ENCODE data around the gene CDC14B. TPM values are rescaled to one million over a fixed set of nuclear protein-coding genes. Genes with fewer than 3 reads are reported as not detected.

CDC14B gene
- total and polyA plus RNA-seq, 2 of the 4 experiments (the other 2 are of a cell fraction), result 9.7 to 26.3 TPM

GRCh38 chr9:96609732-96610131 is 9.9 kb downstream of the CDC14B start:
- intact Hi-C loops (cut with micrococcal nuclease) (loop anchor here (5.0 kb wide), 2 partner anchors 42 to 157 kb away; partner anchors contain the start of gene HABP4), dilution Hi-C loops (cut with HindIII; ENCODE audit: low sequenced_read_pairs, unreplicated experiment) (no loop called here), in situ Hi-C loops (cut with MboI; ENCODE audit: low sequenced_read_pairs) (no loop called here)
- BruUV-seq (replicated peaks), result no TSS peak
- Histone ChIP-seq H3K56ac (ENCODE audit: extremely low read depth, insufficient read depth, low read length) (no peak overlapping the region), H3K9ac (ENCODE audit: low read depth, low read length) (no peak overlapping the region), H2BK5ac (ENCODE audit: low read depth, low read length, poor library complexity, severe bottlenecking) (no peak overlapping the region), H3K9me3 (ENCODE audit: control insufficient read depth, insufficient read depth, low read length) (no peaks in the 10 kb centered on the region), H3K4me1 (ENCODE audit: control insufficient read depth, insufficient read depth, low read length) (peaks cover 7% of the 10 kb centered on the region), H4K20me1 (ENCODE audit: insufficient read depth, low read length) (no peaks in the 10 kb centered on the region), H4K91ac (ENCODE audit: insufficient read depth, low read depth, low read length) (no peak overlapping the region), H3K36me3 (ENCODE audit: control insufficient read depth, insufficient read depth, low read length) (no peaks in the 10 kb centered on the region), H3K14ac (replicated peaks; ENCODE audit: low read depth, low read length) (no peak overlapping the region), H2BK15ac (ENCODE audit: low read depth, low read length) (no peak overlapping the region), H3K18ac (ENCODE audit: low read depth, low read length) (no peak overlapping the region), H3K27ac (ENCODE audit: insufficient read depth, low read length) (no peak overlapping the region), H3K23ac (ENCODE audit: low read depth, low read length) (no peak overlapping the region), H2BK20ac (ENCODE audit: low read depth, low read length) (no peak overlapping the region), H3K9me1 (ENCODE audit: insufficient read depth, low read length) (peaks cover 7% of the 10 kb centered on the region), H4K8ac (ENCODE audit: low read depth in 2 of 2, low read length in 2 of 2) (no peak overlapping the region), H4K5ac (ENCODE audit: low read depth, low read length) (no peak overlapping the region), H3K4ac (ENCODE audit: low read depth, low read length) (no peak overlapping the region), H2AK5ac (ENCODE audit: low read depth, low read length) (no peak overlapping the region), H3K27me3 (ENCODE audit: control insufficient read depth, insufficient read depth, low read length) (no peaks in the 10 kb centered on the region), H3K79me1 (ENCODE audit: low read depth in 1 of 2, low read length in 2 of 2) (peaks cover 9 to 64% of the 10 kb centered on the region in 2 experiments), H2AK9ac (replicated peaks; ENCODE audit: low read depth, low read length, poor library complexity) (no peak overlapping the region), H3K4me2 (ENCODE audit: low read depth, low read length) (no peak overlapping the region), H2BK120ac (ENCODE audit: low read depth, low read length) (no peak overlapping the region), H2AFZ (replicated peaks; ENCODE audit: low read length, poor library complexity) (no peak overlapping the region), H3K4me3 (ENCODE audit: insufficient read depth, low read depth, low read length) (no peak overlapping the region)
- ATAC-seq (ENCODE audit: low read depth) (no peak), DNase-seq (no peak)
- POLR2A ChIA-PET (ENCODE audit: unreplicated experiment), result interaction anchor here (0.6 kb wide), 1 partner anchor 138 kb away, joined by 4 read pairs; no protein-coding TSS in a partner anchor
- CTCF ChIA-PET, result no interaction called here
- TF ChIP-seq RAD21 (IDR thresholded peaks at IDR 0.05; ENCODE audit: low read length) (no peak), RFX5 (IDR thresholded peaks at IDR 0.05; ENCODE audit: low read depth, low read length) (no peak), POLR2A (IDR thresholded peaks at IDR 0.05; ENCODE audit: low read depth, low read length) (no peak), FOS (IDR thresholded peaks at IDR 0.05; ENCODE audit: low read depth, low read length) (no peak), MXI1 (IDR thresholded peaks at IDR 0.05; ENCODE audit: borderline replicate concordance, low read depth, low read length) (no peak), BHLHE40 (IDR thresholded peaks at IDR 0.05; ENCODE audit: low read depth, low read length) (no peak), CEBPB (IDR thresholded peaks at IDR 0.05; ENCODE audit: low read depth, low read length) (no peak), SMC3 (IDR thresholded peaks at IDR 0.05; ENCODE audit: low read depth, low read length) (no peak), MAFK (IDR thresholded peaks at IDR 0.05; ENCODE audit: low read depth, low read length) (no peak), CHD1 (IDR thresholded peaks at IDR 0.05; ENCODE audit: low read depth, low read length) (no peak), CTCF (conservative IDR thresholded peaks at IDR 0.05; ENCODE audit: low read depth, low read length) (no peak), NFE2L2 (IDR thresholded peaks at IDR 0.05; ENCODE audit: low read depth, low read length) (no peak), MAZ (IDR thresholded peaks at IDR 0.05; ENCODE audit: borderline replicate concordance, low read depth, low read length) (no peak)
- TF ChIP-seq, protein P1, sequence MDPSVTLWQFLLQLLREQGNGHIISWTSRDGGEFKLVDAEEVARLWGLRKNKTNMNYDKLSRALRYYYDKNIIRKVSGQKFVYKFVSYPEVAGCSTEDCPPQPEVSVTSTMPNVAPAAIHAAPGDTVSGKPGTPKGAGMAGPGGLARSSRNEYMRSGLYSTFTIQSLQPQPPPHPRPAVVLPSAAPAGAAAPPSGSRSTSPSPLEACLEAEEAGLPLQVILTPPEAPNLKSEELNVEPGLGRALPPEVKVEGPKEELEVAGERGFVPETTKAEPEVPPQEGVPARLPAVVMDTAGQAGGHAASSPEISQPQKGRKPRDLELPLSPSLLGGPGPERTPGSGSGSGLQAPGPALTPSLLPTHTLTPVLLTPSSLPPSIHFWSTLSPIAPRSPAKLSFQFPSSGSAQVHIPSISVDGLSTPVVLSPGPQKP (IDR thresholded peaks at IDR 0.05; ENCODE audit: borderline replicate concordance, low read depth, low read length), result no peak
- TF ChIP-seq, protein P2, sequence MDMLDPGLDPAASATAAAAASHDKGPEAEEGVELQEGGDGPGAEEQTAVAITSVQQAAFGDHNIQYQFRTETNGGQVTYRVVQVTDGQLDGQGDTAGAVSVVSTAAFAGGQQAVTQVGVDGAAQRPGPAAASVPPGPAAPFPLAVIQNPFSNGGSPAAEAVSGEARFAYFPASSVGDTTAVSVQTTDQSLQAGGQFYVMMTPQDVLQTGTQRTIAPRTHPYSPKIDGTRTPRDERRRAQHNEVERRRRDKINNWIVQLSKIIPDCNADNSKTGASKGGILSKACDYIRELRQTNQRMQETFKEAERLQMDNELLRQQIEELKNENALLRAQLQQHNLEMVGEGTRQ (IDR thresholded peaks at IDR 0.05; ENCODE audit: low read depth, low read length), result no peak

Data from IMR-90 (cell line).